Breast epithelium (tissue), 3 donors: ENCODE measurements around the gene FAF1.

Experiments
- CTCF ChIP-seq, 3 donors: fragments of 450-650 bp; IDR thresholded peaks; one replicate each; pipeline ENCODE4 v1.5.1; 2016 to 2017; ENCODE audit warnings: antibody characterized with exemption in 3 of 3, mild to moderate bottlenecking in 3 of 3, moderate library complexity in 3 of 3
- POLR2A ChIP-seq: fragments of 450-650 bp; IDR thresholded peaks from one replicate; pipeline ENCODE4 v1.6.1; 2016; ENCODE audit warnings: antibody characterized with exemption, mild to moderate bottlenecking, moderate library complexity
- POLR2AphosphoS5 ChIP-seq, 3 donors: sonication (generic); formaldehyde crosslinking; IDR thresholded peaks; one replicate each; pipeline ENCODE4 v1.6.1; 2017; ENCODE audit warnings: antibody characterized with exemption in 3 of 3

GRCh38 chr1:50421768-50422674 lies 538.0 kb downstream of the FAF1 start:
- TF ChIP-seq CTCF (IDR thresholded peaks at IDR 0.05) (no peak), POLR2AphosphoS5 (IDR thresholded peaks at IDR 0.05) (no peak), POLR2A (no peak)
